T-helper 1 cell (primary cell): ENCODE data around the gene BHLHE40.
"Not testable (repeated sequence)": the region's sequence is repeated elsewhere in the genome, so short reads cannot be mapped to it uniquely, and the experiment has no call there.

ENCODE experiments used
- DNase-seq, 5 donors: peaks; one replicate each; pipeline ENCODE4 v3.0.0-alpha.2; 2012 to 2020

The BHLHE40 gene

GRCh38 chr3:4963669-4964570 lies 15.3 kb upstream of the BHLHE40 start:
- no peak for DNase-seq

- DNase-seq: peak in 1 of 5 donors; percentile 72
Measured at GRCh38 chr3:4966006-4966405, 13.2 kb upstream of the BHLHE40 start.

- DNase-seq: not testable (repeated sequence)
Measured at GRCh38 chr3:4967683-4968082, 11.6 kb upstream of the BHLHE40 start.

- DNase-seq: not testable (repeated sequence)
Measured at GRCh38 chr3:4971437-4971836, 7.8 kb upstream of the BHLHE40 start.

- DNase-seq: no peak
Measured at GRCh38 chr3:4971838-4972237, 7.4 kb upstream of the BHLHE40 start.

GRCh38 chr3:4972652-4973643 lies 6.3 kb upstream of the BHLHE40 start:
- no peak for DNase-seq

GRCh38 chr3:4974154-4974553 lies 5.1 kb upstream of the BHLHE40 start:
- DNase-seq: no peak

GRCh38 chr3:4976109-4976508 lies 3.1 kb upstream of the BHLHE40 start:
- peak in 1 of 5 donors; percentile 82 for DNase-seq

GRCh38 chr3:4977001-4977852 lies 2.0 kb upstream of the BHLHE40 start:
- peak in 4 of 5 donors; percentile 23 to 89 (median 38) for DNase-seq

GRCh38 chr3:4977853-4978203 lies 1.4 kb upstream of the BHLHE40 start:
- peak in 1 of 5 donors; percentile 19 for DNase-seq

- peak; percentile 28 to 95 (median 78) for DNase-seq
Measured at GRCh38 chr3:4978204-4978965, 852 bp upstream of the BHLHE40 start.

- DNase-seq: peak; percentile 81 to 98 (median 89)
Measured at GRCh38 chr3:4978966-4979427, 240 bp upstream of the BHLHE40 start.

- peak; percentile 70 to 90 (median 84) for DNase-seq
Measured at GRCh38 chr3:4980229-4981203, 1.3 kb downstream of the BHLHE40 start.

- DNase-seq: peak in 1 of 5 donors; percentile 48
Measured at GRCh38 chr3:4981294-4981664, 2.0 kb downstream of the BHLHE40 start.

- no peak for DNase-seq
Measured at GRCh38 chr3:4981665-4982494, 2.6 kb downstream of the BHLHE40 start.

- DNase-seq: no peak
Measured at GRCh38 chr3:4982773-4983738, 3.8 kb downstream of the BHLHE40 start.

GRCh38 chr3:4983739-4984510 lies 4.7 kb downstream of the BHLHE40 start:
- peak; percentile 55 to 87 (median 73) for DNase-seq
